Inflammatory macrophage treated with lipopolysaccharide for 4 hours (primary cell): ENCODE measurements around the gene CCR1.
"Not testable (repeated sequence)": the region's sequence is repeated elsewhere in the genome, so short reads cannot be mapped to it uniquely, and the experiment has no call there.

Source experiments
- DNase-seq: peaks from one replicate; pipeline ENCODE4 v3.0.0-alpha.2; 2020

CCR1 gene

DNA sequence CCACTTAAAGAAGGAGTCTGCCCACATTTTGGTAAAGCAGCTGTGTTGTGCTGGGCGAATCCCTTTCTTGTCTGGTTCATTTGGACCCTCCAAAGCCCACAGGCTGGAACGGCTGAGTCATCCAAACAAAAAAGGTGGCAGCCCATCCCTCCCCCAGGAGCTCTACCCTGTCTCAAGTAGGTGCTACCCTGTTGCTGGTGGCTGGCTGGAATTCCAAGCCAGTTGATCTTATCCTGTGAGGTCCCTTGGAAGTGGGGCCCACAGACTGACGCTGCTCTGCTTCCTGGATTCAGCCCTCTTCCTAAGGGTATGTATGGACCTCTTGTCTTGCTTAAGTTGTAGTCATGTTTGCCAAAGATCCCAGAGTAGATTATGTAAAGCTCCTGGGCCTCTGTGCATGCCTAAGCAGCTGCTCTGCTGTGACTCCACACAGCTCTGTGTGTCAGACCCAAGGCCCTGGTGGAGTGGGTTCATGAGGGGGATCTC, 44.5 kb downstream of the CCR1 start:
- peak; percentile 51 for DNase-seq

DNA sequence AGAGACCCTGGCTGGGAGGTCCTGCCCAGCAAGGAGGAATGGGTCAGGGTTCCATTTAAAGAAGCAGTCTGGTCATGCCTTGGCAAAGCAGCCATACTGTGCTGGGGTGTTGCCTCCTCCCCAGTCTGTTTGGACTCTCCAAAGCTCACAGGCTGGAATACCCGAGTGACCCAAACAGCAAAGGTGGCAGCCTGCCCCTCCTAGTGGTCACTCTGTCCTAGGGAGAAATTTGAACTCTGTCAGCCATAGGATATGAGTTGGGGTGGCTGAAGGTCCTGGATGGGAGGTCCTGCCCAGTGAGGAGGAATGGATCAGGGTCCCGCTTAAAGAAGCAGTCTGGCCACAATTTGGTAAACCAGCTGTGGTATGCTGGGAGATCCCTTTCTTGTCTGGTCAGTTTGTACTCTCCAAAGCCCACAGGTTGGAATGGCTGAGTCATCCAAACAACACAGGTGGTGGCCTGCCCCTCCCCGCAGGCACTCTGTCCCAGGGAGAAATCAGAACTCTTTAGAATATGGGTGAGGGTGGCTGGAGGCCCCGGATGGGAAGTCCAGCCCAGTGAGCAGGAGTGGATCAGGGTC, 45.0 kb downstream of the CCR1 start:
- no peak for DNase-seq

DNA sequence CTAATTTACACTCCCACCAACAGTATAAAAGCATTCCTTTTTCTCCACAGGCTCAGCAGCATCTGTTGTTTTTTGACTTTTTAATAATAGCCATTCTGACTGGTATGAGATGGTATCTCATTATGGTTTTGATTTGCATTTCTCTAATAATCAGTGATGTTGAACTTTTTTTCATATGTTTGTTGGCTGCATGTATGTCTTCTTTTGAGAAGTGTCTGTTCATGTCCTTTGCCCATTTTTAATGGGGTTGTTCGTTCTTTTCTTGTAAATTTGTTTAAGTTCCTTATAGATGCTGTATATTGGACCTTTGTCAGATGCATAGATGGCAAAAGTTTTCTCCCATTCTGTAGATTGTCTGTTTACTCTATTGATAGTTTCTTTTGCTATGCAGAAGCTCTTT, 50.4 kb downstream of the CCR1 start:
- DNase-seq = not testable (repeated sequence)

GRCh38 chr3:46154311-46154710, 53.8 kb downstream of the CCR1 start:
- DNase-seq = no peak
